Neural progenitor cell (in vitro differentiated cells): ENCODE measurements around the gene CCDC51. TPM values are rescaled to one million over a fixed set of nuclear protein-coding genes. Genes with fewer than 3 reads are reported as not detected.

Source experiments
- DNase-seq: peaks from one replicate; pipeline ENCODE4 v3.0.0-alpha.2; 2016; ENCODE audit warnings: low spot score
- H2AFZ ChIP-seq: fragments of 200-600 bp; sonication (generic); replicated peaks from 2 replicates; pipeline ENCODE4 v1.6.1; 2016; ENCODE audit warnings: antibody characterized with exemption
- H3F3A ChIP-seq: fragments of 200-600 bp; sonication (generic); 2 replicates; pipeline ENCODE4 v1.6.1; 2016; ENCODE audit warnings: antibody characterized with exemption, low read depth
- H3K27ac ChIP-seq: fragments of 200-600 bp; sonication (generic); 2 replicates; pipeline ENCODE4 v1.5.1; 2016; ENCODE audit warnings: mild to moderate bottlenecking
- H3K27me3 ChIP-seq: fragments of 200-600 bp; sonication (generic); 2 replicates; pipeline ENCODE4 v1.6.1; 2016; ENCODE audit warnings: mild to moderate bottlenecking, moderate library complexity
- H3K36me3 ChIP-seq: fragments of 200-600 bp; sonication (generic); 2 replicates; pipeline ENCODE4 v1.5.1; 2016
- H3K4me1 ChIP-seq: fragments of 200-600 bp; sonication (generic); 2 replicates; pipeline ENCODE4 v1.6.1; 2016; ENCODE audit warnings: mixed run types
- H3K4me2 ChIP-seq: fragments of 200-600 bp; sonication (generic); 2 replicates; pipeline ENCODE4 v1.6.1; 2016
- H3K4me3 ChIP-seq: fragments of 200-600 bp; sonication (generic); 2 replicates; pipeline ENCODE4 v1.5.1; 2016
- H3K79me2 ChIP-seq: fragments of 200-600 bp; sonication (generic); 2 replicates; pipeline ENCODE4 v1.6.1; 2016; ENCODE audit warnings: low read depth
- H3K9ac ChIP-seq: fragments of 200-600 bp; sonication (generic); 2 replicates; pipeline ENCODE4 v1.6.1; 2016
- H3K9me3 ChIP-seq: fragments of 200-600 bp; sonication (generic); 2 replicates; pipeline ENCODE4 v1.5.1; 2016; ENCODE audit warnings: low read depth
- H4K20me1 ChIP-seq: fragments of 200-600 bp; sonication (generic); 2 replicates; pipeline ENCODE4 v1.6.1; 2016; ENCODE audit warnings: low read depth
- H3K27ac Mint-ChIP-seq: 3 replicates; pipeline ENCODE4 v1.8.0; 2021; ENCODE audit warnings: mixed read lengths
- H3K27me3 Mint-ChIP-seq: 2 replicates; pipeline ENCODE4 v1.8.0; 2022; ENCODE audit warnings: low read depth, mild to moderate bottlenecking, inconsistent platforms, moderate library complexity, mixed read lengths; ENCODE audit not compliant: insufficient read depth
- H3K36me3 Mint-ChIP-seq: 3 replicates; pipeline ENCODE4 v1.8.0; 2021; ENCODE audit warnings: mixed read lengths
- H3K4me1 Mint-ChIP-seq: 3 replicates; pipeline ENCODE4 v1.8.0; 2021; ENCODE audit warnings: mixed read lengths
- H3K4me3 Mint-ChIP-seq: 3 replicates; pipeline ENCODE4 v1.8.0; 2021; ENCODE audit warnings: mild to moderate bottlenecking, moderate library complexity, mixed read lengths
- H3K9me3 Mint-ChIP-seq: 3 replicates; pipeline ENCODE4 v1.8.0; 2020; ENCODE audit warnings: mixed read lengths
- CTCF ChIP-seq: fragments of 200-600 bp; sonication (generic); IDR thresholded peaks from 2 replicates; pipeline ENCODE4 v1.5.1; 2017; ENCODE audit warnings: antibody characterized with exemption, mild to moderate bottlenecking
- EZH2 ChIP-seq: fragments of 200-600 bp; sonication (generic); IDR thresholded peaks from 2 replicates; pipeline ENCODE4 v1.6.1; 2017; ENCODE audit warnings: antibody characterized with exemption, mild to moderate bottlenecking, moderate library complexity
- EZH2phosphoT487 ChIP-seq: fragments of 200-600 bp; sonication (generic); IDR thresholded peaks from 2 replicates; pipeline ENCODE4 v1.6.1; 2017; ENCODE audit warnings: antibody characterized with exemption
- total RNA-seq: library from RNA; depleted of rRNA; stranded (reverse); fragments of >200 nt; gene quantifications from 2 replicates; pipeline ENCODE4 v1.2.3, GENCODE V29; 2015; ENCODE audit warnings: low replicate concordance

Gene CCDC51
- total RNA-seq, 1 donor from 2014 or later: 13.9 TPM

- H3K9ac ChIP-seq: peak overlapping the region; percentile 56
- H3F3A ChIP-seq: peaks cover 29% of the 10 kb centered on the region
- H3K4me3 ChIP-seq: peak overlapping the region; percentile 58
- no peaks in the 10 kb centered on the region for H3K27me3 ChIP-seq
- H3K9me3 ChIP-seq: no peaks in the 10 kb centered on the region
- peak overlapping the region; percentile 99 for H3K27ac Mint-ChIP-seq
- H3K79me2 ChIP-seq: peaks cover 30% of the 10 kb centered on the region
- H3K36me3 ChIP-seq: no peaks in the 10 kb centered on the region
- peak overlapping the region; percentile 92 for H2AFZ ChIP-seq
- peaks cover 29% of the 10 kb centered on the region for H3K4me1 ChIP-seq
- no peaks in the 10 kb centered on the region for H3K27me3 Mint-ChIP-seq
- H3K9me3 Mint-ChIP-seq: no peaks in the 10 kb centered on the region
- H3K27ac ChIP-seq: peak overlapping the region; percentile 75
- H3K36me3 Mint-ChIP-seq: peaks cover 10% of the 10 kb centered on the region
- peak; percentile 97 for DNase-seq
- H3K4me1 Mint-ChIP-seq: peaks cover 35% of the 10 kb centered on the region
- peak overlapping the region; percentile 94 for H3K4me3 Mint-ChIP-seq
- TF ChIP-seq EZH2: no peak
- TF ChIP-seq EZH2phosphoT487: no peak
- peak; percentile 52 for TF ChIP-seq CTCF
- H3K4me2 ChIP-seq: peak overlapping the region; percentile 79
- H4K20me1 ChIP-seq: no peaks in the 10 kb centered on the region
These were observed 33.2 kb upstream of the CCDC51 start for GRCh38 chr3:48472923-48473616.

- TF ChIP-seq EZH2phosphoT487 (no peak), EZH2 (no peak), CTCF (no peak)
- H3K27ac ChIP-seq: peak overlapping the region; percentile 75
- H3K4me1 ChIP-seq: peaks cover 29% of the 10 kb centered on the region
- H3K79me2 ChIP-seq: peaks cover 30% of the 10 kb centered on the region
- no peaks in the 10 kb centered on the region for H3K36me3 ChIP-seq
- H4K20me1 ChIP-seq: no peaks in the 10 kb centered on the region
- peak overlapping the region; percentile 99 for H3K27ac Mint-ChIP-seq
- peaks cover 15% of the 10 kb centered on the region for H3K36me3 Mint-ChIP-seq
- peaks cover 37% of the 10 kb centered on the region for H3K4me1 Mint-ChIP-seq
- no peaks in the 10 kb centered on the region for H3K9me3 Mint-ChIP-seq
- H3K9me3 ChIP-seq: no peaks in the 10 kb centered on the region
- H3K27me3 Mint-ChIP-seq: no peaks in the 10 kb centered on the region
- peak overlapping the region; percentile 58 for H3K4me3 ChIP-seq
- H3K4me3 Mint-ChIP-seq: peak overlapping the region; percentile 94
- peak overlapping the region; percentile 56 for H3K9ac ChIP-seq
- DNase-seq: no peak
- H3F3A ChIP-seq: peaks cover 29% of the 10 kb centered on the region
- H3K4me2 ChIP-seq: peak overlapping the region; percentile 79
- peak overlapping the region; percentile 92 for H2AFZ ChIP-seq
- no peaks in the 10 kb centered on the region for H3K27me3 ChIP-seq
These were observed 32.7 kb upstream of the CCDC51 start for GRCh38 chr3:48472673-48472922.

- no peak for DNase-seq
- no peaks in the 10 kb centered on the region for H3K36me3 ChIP-seq
- H2AFZ ChIP-seq: no peak overlapping the region
- H3K4me3 ChIP-seq: no peak overlapping the region
- H3K27me3 Mint-ChIP-seq: no peaks in the 10 kb centered on the region
- no peak overlapping the region for H3K4me3 Mint-ChIP-seq
- H3K79me2 ChIP-seq: peaks cover 30% of the 10 kb centered on the region
- no peaks in the 10 kb centered on the region for H4K20me1 ChIP-seq
- peaks cover 45% of the 10 kb centered on the region for H3F3A ChIP-seq
- H3K27ac ChIP-seq: no peak overlapping the region
- peaks cover 39% of the 10 kb centered on the region for H3K4me1 ChIP-seq
- H3K36me3 Mint-ChIP-seq: peaks cover 16% of the 10 kb centered on the region
- H3K4me2 ChIP-seq: peak overlapping the region; percentile 42
- H3K27me3 ChIP-seq: no peaks in the 10 kb centered on the region
- peaks cover 53% of the 10 kb centered on the region for H3K4me1 Mint-ChIP-seq
- H3K9ac ChIP-seq: peak overlapping the region; percentile 40
- H3K27ac Mint-ChIP-seq: peak overlapping the region; percentile 63
- TF ChIP-seq EZH2 (no peak), EZH2phosphoT487 (no peak), CTCF (no peak)
- H3K9me3 ChIP-seq: no peaks in the 10 kb centered on the region
- no peaks in the 10 kb centered on the region for H3K9me3 Mint-ChIP-seq
These were observed 30.4 kb upstream of the CCDC51 start for GRCh38 chr3:48470286-48470685.
